A549 (cell line): Measurements from ENCODE around the gene GRIK1.

Source experiments
- BHLHE40 ChIP-seq: IDR thresholded peaks from 2 replicates; pipeline ENCODE4 v1.6.1; 2012; ENCODE audit warnings: low read depth, low read length, inconsistent platforms
- EHMT2 ChIP-seq: fragments of 200-600 bp; sonication (generic); IDR thresholded peaks from 2 replicates; pipeline ENCODE4 v1.6.1; 2016; ENCODE audit warnings: antibody characterized with exemption, low read depth, mild to moderate bottlenecking, moderate library complexity
- POLR2A ChIP-seq: IDR thresholded peaks from 2 replicates; pipeline ENCODE4 v1.6.1; 2012; ENCODE audit warnings: mild to moderate bottlenecking, low read length
- TF ChIP-seq, protein P1 (sequence below): fragments of >200 bp; sonication (Bioruptor Twin); formaldehyde crosslinking; IDR thresholded peaks from 3 replicates; pipeline ENCODE4 v1.5.1; 2016

DNA sequence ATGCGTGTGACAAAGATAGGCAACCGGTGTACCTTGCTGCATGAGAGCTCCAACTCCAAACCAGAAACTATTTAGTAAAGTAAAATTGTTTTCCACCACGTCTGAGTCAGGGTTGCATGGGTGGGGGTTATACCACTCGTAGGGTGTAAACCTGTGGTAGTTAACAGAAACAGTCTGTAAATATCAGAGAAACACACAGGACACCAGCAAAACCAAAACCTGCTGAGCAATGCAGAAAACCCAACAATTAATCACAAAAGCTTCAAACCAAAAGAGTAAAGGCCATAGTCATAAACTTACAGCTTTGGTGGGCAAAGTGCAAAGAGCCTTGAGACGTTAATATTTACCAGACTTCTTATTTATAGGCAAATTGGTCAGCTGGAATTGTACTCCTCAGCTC is 358.4 kb downstream of the GRIK1 start:
- TF ChIP-seq, protein P1, sequence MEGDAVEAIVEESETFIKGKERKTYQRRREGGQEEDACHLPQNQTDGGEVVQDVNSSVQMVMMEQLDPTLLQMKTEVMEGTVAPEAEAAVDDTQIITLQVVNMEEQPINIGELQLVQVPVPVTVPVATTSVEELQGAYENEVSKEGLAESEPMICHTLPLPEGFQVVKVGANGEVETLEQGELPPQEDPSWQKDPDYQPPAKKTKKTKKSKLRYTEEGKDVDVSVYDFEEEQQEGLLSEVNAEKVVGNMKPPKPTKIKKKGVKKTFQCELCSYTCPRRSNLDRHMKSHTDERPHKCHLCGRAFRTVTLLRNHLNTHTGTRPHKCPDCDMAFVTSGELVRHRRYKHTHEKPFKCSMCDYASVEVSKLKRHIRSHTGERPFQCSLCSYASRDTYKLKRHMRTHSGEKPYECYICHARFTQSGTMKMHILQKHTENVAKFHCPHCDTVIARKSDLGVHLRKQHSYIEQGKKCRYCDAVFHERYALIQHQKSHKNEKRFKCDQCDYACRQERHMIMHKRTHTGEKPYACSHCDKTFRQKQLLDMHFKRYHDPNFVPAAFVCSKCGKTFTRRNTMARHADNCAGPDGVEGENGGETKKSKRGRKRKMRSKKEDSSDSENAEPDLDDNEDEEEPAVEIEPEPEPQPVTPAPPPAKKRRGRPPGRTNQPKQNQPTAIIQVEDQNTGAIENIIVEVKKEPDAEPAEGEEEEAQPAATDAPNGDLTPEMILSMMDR: no peak
- TF ChIP-seq BHLHE40 (no peak), EHMT2 (no peak), POLR2A (no peak)
